T-helper 1 cell treated with Interleukin-12 subunit alpha and Interleukin-12 subunit beta and Interleukin-4 antibody, amounts not matched to agents 30 ng/mL and 1 ng/mL, for 36 hours (primary cell): ENCODE measurements around the gene TUBGCP6. TPM values are rescaled to one million over a fixed set of nuclear protein-coding genes. Genes with fewer than 3 reads are reported as not detected.

Experiments used
- intact Hi-C: fragments of 100-400 bp; cut with micrococcal nuclease; formaldehyde crosslinking; loops from one replicate; pipeline ENCODE4 v1.15.1; 2024
- total RNA-seq: library from RNA; stranded (reverse); gene quantifications from 2 replicates; pipeline ENCODE4 v1.2.3, GENCODE V29; 2022

The TUBGCP6 gene
- total RNA-seq, 1 donor from 2014 or later: 68.8 TPM

DNA sequence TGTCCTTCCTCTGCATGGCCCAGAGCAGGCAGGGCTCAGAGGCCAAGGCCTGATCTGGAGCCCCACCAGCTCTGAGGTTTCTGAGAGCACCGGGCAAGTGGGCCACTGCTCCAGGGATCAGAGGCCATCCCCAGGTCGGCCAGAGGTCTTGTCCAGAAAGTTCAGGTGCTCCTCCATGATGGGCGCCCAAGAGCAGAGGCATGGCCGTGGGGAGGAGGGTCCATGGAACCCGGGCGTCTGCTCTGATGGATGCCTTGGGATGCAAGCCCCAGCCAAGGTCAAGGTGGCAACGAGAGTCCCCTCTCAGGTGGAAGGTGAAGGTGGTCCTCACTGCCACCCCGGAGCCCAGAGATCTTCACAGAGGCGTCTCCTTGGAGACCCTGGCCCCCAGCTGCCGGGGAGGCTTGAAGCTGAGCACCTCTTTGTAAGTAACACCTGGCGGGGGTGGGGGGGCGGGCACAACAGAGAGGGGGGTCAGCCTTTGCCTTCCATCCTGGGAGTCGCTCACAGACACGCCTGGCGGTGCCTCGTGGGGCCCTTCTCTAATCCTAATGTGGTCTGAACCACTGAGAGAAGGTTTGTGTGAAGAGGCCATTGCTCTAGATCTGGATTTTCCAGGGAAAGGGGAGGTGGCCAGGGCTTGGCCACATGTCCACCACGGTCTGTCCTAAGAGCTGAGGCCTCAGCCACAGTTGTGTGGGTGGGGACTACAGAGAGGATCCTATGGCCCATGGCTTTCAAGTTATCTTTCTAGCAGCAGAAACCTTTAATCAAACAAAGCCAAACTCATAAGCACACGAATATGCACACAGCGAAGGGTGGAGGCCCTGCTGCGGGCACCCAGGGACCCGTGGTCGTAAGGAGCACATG lies 8.5 kb upstream of the TUBGCP6 start:
- intact Hi-C loops: no loop called here

GRCh38 chr22:50252082-50253045 lies 7.5 kb upstream of the TUBGCP6 start:
- intact Hi-C loops: loop anchor here (1.0 kb wide), 2 partner anchors 8 to 90 kb away; no protein-coding TSS in a partner anchor

GRCh38 chr22:50251477-50252081 lies 6.8 kb upstream of the TUBGCP6 start:
- intact Hi-C loops: loop anchor here (1.0 kb wide), 3 partner anchors 7 to 91 kb away; partner anchors contain the start of gene MAPK11

DNA sequence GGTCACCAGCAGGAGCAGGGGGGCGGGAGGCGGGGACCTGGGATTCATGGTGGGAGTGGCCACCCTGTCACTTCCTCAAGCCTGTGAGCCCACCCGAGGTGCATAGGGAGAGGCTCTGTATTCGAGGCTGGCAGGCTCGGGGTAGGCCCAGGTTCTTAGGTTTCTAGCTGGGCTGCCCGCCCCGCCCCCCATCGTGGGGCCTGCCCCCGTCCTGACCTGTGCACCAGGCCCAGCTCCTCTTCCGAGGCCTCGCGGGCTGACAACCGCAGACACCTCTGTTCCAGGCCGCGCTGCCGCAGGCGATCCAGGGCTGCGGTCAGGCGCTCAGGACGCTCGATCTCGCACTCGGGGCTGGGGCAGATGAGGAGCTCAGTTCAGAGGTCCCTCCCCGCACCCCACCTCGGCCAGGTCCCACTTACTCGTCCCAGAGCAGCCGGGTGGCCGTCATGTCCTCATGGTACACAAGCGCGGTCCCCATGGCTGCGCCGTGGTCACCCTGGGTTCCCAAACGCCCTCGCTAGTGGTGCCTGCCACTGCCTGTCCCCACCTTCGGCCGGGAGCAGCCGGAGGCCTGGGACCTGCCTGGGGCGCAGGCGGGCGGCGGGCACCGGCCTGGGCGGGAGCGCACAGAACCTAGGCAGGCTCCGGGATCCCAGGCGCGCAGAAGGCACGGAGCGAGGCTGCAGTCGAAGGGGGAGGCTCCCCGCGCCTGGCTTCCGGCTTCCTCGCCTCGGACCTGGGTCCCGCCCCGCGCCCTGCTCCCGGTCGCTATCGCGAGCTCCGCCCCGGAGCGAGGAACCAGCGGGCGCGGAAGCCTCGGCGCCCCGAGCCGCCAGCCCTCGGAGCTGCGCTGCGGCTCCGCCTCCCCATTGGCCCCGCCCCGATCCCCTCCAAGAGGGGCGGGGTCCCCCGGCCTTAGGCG lies 6.0 kb upstream of the TUBGCP6 start, which contains the start of gene HDAC10:
HDAC10 (minus strand) TSS at position 711 of the 922 bp plus-strand sequence; CDS start at position 478, 233 bp downstream.
- intact Hi-C loops: loop anchor here (1.0 kb wide), 1 partner anchor 19 kb away; the partner anchor contains the start of gene MAPK11

GRCh38 chr22:50250249-50250554 lies 5.4 kb upstream of the TUBGCP6 start:
- intact Hi-C loops: no loop called here

- intact Hi-C loops: no loop called here
Observed at GRCh38 chr22:50249341-50250248, 4.8 kb upstream of the TUBGCP6 start.

DNA sequence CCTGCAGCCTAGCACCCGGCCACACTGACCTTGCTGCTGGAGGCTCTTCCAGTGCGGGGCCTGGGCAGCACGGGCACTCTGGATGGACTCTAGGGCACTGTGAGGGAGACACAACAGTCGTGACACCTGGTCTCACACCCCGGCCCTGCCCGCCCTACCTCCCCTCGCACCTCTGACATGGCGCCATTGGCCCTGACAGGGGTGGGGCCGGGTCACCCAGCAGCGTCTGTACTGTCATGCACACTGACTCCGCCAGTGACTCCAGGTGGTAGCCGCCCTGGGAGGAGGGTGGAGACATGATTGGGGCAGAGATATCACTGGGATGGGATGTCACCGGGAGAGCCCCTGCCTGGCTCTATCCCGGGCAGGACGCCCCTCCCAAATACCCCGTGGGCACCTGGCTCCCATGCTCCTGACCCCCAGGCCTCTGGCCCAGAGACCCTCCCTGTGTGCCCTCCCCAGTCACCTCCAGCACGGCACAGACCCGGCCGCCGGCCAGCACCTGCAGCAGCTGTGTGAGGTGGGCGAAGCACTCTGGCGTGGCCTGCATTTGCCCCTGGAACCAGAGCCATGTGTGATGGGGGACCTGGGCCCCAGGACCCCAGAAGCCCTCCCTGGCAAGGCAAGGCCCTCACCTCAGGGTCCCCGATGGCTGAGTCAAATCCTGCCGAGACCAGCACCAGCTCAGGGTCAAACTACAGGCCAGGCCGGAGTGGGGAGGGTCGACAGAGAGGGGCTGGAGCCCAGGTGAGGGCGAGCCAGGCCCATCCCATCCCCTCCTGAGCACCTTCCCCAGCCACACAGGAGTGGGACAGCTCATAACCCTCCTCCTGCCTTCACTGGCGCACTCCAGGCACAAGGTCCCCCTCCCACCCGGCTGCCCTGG lies 3.6 kb upstream of the TUBGCP6 start:
- intact Hi-C loops: no loop called here

- intact Hi-C loops: no loop called here
Observed at GRCh38 chr22:50247748-50248147, 2.9 kb upstream of the TUBGCP6 start.

DNA sequence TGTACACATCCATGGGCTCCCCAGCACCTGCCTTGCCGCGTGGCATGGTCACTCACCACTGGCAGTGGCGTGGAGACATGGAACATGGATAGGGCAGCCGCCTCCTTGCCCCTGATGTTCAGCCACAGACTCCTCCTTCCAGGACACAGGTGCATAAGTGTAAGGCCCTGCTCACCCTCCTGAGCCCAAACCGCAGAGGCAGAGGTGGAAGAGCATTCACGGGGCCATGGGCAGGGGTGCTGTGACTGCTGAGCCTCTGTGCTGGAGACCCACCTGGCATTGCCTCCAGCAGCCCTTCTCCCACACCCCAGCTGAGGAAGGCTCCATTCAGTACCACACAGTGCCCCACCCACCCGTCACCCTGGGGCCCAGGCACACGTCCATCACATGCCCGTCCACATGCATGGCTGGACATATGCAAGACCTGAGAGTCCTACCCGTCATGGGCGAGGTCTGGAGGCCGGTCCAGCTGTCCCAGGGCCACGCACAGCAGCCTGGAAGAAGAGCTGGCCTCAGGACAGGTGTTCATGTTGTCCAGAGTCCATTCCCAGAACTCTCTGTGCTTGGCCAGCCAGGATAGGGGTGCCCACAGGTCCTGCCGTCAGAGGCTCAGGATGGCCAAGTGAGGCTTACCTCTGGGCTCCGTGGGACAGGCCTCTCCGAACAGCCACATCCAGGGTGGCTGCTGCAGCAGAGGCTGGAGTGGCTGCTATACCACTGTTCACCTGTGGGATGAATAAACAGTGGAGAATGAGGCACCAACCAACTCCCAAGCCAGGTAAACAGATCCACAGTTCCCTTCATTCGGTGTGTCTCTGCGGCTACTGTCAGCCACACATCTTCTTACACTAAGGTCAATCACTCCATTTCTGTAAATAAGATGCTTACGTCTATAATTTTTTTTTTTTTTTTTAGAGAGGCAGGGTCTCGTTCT lies 1.7 kb upstream of the TUBGCP6 start:
- intact Hi-C loops: no loop called here

DNA sequence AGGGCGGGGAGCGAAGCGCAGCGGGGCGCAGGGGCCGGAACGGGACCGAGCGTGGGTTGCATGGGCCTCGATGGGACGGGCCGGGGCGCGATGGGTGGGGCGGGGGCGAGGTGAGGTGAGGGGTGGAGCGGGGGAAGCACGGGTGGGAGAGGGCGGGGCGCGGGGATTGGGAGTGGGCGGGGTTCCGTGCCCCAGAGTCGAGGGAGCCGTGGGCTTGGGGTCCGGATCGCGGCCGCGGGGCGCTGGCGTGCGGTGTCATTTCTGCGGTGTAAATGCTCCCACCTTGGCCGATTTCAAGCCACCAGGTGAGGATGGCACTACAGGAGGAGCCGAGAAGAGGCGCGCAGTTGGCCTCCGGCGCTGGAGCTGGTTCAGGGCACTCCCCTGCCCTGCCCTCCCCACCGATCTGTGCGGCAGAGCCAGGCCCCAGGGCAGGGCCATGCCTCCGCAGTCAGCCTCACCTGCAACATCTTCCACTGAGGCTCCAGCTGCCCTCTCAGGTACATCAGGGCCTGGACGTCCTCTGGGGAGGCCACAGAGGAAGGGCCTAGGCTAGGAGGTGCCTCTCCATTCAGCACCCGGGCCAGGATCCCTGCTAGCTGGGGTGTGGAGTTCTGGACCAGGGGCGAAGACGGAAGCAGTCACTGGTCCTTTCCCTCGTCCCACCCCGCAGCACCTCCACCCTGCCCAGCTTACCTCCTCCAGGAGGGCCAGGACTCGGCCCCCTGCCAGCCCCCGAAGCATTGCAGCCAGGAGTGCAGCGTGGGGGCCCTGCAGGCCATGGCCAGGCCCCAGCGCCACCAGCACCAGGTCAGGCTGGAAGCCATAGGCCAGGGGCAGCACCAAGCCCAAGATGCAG lies 620 bp upstream of the TUBGCP6 start:
- intact Hi-C loops: loop anchor here (1.0 to 2.0 kb wide), 8 partner anchors 25 to 393 kb away; partner anchors contain the start of genes MAPK11, PPP6R2, SELENOO and SYCE3

DNA sequence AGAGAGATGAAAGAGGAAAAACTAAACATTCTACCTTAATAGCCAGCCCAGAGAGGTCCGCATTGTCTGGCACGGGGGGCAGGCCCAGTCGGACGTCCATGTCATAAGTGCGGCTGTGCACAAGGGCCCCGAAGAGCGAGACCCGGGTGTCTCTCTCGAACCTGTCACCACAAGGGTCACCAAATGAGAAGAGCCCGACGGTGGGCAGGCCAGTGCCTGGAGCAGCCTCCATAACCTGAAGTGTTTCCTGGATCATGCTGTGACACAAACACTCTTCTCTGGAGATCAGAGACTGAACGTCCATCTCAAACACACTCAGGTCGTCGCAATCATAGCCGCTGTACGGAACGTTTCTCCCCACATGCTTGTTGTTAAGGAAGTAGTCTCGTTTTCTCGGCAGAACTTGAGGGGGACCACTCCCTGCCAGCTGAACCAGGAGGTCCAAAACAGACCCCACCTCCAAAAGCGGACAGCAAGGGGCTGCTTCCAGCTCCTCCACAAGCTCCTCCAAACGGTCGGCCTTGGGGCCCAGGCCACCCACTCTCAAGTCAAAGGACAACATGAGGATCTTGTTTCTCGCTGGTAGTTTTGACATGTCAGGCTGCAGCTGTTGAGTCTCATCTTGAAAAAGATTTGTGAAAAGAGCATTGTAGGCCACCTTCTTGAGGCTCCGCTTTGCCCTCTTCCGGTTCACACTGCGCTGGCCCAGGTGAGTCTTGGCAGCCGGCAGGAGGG lies 971 bp downstream of the TUBGCP6 start:
- intact Hi-C loops: loop anchor here (1.0 to 5.0 kb wide), 6 partner anchors 8 to 391 kb away; partner anchors contain the start of genes SCO2, SELENOO and ZBED4

DNA sequence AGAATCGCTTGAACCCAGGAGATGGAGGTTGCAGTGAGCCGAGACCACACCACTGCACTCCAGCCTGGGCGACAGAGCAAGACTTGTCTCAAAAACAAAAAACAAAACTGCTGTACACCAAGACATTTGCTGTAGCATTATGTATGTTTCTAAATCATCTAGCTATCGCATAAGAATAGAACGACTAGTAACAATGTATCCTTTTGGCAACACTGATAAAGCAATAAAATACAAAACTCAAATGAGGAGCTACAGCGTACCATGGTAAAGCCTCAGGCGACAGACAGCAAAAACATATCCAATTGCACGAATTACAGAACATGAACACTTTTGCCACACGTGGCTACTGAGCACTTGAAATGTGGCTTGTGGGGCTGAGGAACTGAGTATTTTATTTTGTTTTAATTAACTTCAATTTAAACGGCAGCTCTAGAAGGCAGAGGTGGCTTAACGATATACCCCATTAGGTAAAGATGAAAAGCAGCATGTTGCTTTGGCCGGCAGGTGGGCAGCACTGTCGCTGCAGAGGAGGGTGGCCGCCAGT lies 2.3 kb downstream of the TUBGCP6 start:
- intact Hi-C loops: loop anchor here (5.0 kb wide), 1 partner anchor 285 kb away; the partner anchor contains the start of gene SCO2

DNA sequence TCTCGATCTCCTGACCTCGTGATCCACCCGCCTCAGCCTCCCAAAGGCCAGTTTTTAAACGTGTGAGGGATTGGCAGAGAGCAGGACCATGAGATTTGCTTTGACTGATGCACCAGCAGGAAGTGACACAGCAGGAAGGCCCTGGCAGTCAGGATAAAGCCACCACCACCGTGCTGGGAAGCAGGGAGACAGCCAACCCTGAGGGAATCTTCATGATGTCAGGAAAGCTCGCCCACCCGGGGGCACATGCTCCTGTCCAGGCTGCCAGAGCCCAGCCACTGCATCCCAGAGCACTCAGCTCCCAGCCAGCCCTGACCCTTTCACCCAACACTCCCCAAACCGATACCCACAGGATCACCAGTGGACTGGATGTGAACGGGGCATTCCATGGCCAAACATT lies 6.1 kb downstream of the TUBGCP6 start:
- intact Hi-C loops: no loop called here

- intact Hi-C loops: loop anchor here (1.0 kb wide), 1 partner anchor 88 kb away; no protein-coding TSS in a partner anchor
Observed at GRCh38 chr22:50236731-50237409, 8.0 kb downstream of the TUBGCP6 start.
